Esophagus squamous epithelium (tissue), 4 donors: ENCODE results near the gene SLC1A3.

Experiments
- POLR2A ChIP-seq, 4 donors: fragments of 450-650 bp; IDR thresholded peaks; one replicate each; pipeline ENCODE4 v1.6.1; 2017; ENCODE audit warnings: antibody characterized with exemption in 4 of 4, mild to moderate bottlenecking in 4 of 4, moderate library complexity in 3 of 4
- TF ChIP-seq, protein P1 (sequence below), 6 experiments: fragments of 450-650 bp in 4 of 6; fragments of 200-600 bp in 2 of 6; sonication (generic) in 2 of 6; IDR thresholded peaks; one replicate each; pipeline ENCODE4 v1.5.1; 2016 to 2019; ENCODE audit warnings: antibody characterized with exemption in 6 of 6, mild to moderate bottlenecking in 4 of 6, moderate library complexity in 4 of 6

DNA sequence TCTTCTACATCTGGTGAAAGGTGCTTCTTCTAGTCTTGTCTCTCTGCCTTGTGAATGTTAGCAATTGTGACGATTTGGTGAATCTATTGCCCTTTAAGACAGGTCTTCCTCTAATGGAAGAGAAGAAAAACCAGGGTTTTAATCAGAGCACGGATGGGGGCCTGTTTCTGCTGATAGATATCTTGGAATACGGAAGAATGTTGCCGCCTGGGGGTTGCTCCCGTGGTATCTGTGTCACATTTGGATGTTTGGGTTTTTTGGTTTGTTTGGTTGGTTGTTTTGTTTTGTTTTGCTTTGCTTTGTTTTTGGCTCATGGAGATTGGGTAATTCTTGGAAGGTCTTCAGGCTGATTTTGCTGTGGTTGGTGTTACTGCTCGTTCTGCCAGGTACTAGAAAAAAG lies 9.7 kb upstream of the SLC1A3 start:
- no peak for TF ChIP-seq POLR2A (IDR thresholded peaks at IDR 0.05)
- TF ChIP-seq, protein P1, sequence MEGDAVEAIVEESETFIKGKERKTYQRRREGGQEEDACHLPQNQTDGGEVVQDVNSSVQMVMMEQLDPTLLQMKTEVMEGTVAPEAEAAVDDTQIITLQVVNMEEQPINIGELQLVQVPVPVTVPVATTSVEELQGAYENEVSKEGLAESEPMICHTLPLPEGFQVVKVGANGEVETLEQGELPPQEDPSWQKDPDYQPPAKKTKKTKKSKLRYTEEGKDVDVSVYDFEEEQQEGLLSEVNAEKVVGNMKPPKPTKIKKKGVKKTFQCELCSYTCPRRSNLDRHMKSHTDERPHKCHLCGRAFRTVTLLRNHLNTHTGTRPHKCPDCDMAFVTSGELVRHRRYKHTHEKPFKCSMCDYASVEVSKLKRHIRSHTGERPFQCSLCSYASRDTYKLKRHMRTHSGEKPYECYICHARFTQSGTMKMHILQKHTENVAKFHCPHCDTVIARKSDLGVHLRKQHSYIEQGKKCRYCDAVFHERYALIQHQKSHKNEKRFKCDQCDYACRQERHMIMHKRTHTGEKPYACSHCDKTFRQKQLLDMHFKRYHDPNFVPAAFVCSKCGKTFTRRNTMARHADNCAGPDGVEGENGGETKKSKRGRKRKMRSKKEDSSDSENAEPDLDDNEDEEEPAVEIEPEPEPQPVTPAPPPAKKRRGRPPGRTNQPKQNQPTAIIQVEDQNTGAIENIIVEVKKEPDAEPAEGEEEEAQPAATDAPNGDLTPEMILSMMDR (IDR thresholded peaks at IDR 0.05), result no peak
